Middle frontal gyrus (tissue), 1 donor: ENCODE results near the gene TMEM101.
"Not testable (repeated sequence)": the region's sequence is repeated elsewhere in the genome, so short reads cannot be mapped to it uniquely, and the experiment has no call there.

Source experiments
- DNase-seq: peaks from one replicate; pipeline ENCODE4 v3.0.0-alpha.2; 2015; ENCODE audit warnings: low spot score; ENCODE audit errors: extremely low spot score

Gene TMEM101

DNA sequence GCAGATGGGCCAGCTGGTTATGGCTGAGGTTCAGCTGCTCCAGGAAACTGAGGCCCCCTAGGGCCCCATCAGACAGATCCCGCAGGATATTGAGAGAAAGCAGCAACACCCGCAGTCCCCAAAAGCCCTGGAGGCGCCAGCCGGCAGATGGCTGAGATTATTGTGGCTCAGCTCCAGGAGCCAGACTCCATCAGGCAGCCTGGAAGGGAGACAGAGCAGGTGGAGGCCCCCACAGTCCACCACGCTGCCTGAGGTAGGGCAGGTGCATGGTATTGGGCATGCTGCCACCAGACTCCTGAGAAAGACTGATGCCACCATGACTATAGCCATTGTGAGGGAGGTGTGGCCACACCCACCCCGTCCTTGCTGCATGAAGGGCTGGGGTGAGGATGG lies 9.5 kb upstream of the TMEM101 start:
- DNase-seq, result no peak

DNA sequence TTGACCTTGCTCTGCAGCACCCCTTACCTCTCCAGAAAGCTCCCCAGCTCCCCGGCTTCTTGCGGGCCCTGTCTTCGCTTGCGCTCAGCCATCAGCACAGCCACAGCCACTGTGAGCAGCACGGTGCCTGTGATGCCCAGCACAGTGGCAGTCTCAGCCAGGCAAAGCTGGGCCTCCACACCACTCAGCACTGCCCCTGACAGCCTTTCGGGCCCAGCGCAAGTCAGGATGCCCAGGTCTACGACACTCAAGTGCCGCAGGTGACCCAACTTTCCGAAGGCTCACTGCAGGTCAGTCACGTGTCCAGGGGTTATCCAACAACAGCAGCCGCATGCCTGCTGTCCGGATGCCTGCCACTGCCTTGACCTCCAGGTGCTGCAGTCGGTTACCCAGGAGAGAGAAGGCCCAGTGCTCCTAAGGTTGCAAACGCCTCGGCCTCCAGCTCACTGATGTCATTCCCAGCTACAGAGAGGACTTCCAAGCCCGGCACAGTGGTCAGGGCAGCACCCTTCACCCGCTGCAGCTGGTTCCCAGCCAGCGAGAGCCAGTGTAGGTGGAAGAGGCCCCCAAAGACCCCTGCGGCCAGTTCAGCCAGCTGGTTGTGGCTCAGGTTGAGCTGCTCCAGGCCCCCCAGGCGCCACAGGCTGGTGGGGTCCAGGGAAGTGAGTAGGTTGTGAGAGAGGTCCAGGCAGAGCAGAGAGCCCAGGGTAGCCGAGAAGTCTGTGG lies 8.9 kb upstream of the TMEM101 start:
- no peak for DNase-seq

DNA sequence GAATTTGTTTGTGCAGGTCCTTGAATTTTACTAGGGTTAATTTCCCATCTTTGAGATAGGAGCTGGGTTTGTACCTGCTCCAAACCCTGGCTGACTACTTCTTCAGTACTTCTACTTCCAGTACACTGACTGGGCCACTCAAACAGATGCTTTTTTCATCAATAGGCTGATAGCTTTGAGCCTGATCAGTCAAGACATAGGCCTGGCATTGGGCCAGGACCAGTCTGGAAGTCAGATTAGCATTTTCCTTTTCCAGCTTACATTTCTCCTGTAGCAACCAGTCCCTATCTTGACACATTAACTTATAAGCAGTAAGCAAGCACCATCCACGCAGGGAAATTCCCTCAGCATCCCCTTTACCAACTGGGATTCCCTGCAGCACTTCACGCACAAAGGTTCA lies 7.5 kb upstream of the TMEM101 start:
- no peak for DNase-seq

DNA sequence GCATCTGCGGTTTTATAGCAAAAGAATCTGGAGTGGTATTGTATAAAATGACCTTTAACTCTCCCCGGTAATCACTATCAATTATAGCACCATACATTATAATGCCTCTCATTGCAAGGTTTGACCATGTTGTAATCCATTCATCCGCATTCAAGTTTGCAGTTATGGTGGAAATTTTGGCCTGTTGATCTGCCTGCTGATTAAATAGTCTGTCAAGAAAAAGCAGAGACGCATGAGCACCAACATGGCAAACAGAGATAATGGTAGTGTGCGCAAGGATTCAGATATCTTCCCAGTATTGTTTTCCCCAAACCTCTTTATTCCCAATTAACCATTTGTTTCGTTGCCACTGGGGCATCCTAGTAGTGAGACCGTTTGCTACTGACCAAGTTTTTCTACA lies 6.5 kb upstream of the TMEM101 start:
- DNase-seq, result not testable (repeated sequence)

DNA sequence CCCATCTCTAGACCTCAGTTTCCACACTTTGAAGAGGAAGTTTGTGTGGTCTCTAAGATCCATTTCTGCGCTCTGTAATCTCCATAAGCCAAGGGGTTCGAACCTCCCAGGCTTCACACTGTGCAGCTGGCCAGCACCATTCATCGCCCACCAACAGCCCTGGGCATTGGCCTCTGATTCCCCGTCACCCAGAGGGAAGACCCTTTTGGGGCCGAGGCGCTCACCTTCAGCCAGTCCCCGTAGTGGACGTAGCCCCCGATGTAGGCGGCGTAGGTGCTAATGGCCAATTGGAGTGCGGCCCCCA lies 678 bp downstream of the TMEM101 start:
- no peak for DNase-seq

DNA sequence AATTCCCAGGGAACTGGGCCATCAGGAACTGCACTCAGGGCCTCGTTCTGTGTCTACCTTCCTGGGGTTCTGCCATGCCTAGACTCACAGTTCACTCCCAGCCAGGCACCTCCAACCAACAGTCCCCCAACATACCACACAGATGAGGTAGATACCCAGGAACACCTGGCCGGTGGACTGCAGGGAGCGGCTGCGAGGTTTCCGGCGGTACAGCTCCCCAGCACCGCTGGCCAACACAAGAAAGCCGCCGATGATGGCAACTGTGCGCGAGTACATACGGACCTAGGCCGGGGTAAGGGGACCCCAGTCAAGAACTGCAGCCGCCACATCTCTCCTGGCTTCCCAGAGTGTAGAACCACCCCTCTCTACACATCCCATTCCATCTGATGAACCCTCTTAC lies 1.9 kb downstream of the TMEM101 start:
- DNase-seq, result no peak

DNA sequence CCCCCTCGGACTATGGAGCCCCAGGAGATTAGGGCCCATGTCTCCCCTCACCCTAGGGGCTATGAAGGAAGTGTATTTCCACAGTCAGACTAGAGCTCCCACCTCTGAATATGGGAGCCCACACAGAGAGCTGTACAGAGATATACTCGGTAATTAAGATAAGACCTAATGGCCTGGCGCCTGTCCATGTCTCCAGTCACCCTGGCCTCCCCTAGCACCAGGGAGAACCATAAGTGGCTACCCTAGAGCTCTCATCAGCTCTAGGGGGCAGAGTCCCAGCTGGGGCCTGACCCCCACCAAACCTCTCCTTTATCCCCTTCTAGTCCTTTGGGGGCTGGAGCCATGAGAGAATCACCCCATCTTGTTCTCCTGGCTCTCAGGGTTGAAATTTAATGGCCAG lies 2.4 kb downstream of the TMEM101 start:
- no peak for DNase-seq

DNA sequence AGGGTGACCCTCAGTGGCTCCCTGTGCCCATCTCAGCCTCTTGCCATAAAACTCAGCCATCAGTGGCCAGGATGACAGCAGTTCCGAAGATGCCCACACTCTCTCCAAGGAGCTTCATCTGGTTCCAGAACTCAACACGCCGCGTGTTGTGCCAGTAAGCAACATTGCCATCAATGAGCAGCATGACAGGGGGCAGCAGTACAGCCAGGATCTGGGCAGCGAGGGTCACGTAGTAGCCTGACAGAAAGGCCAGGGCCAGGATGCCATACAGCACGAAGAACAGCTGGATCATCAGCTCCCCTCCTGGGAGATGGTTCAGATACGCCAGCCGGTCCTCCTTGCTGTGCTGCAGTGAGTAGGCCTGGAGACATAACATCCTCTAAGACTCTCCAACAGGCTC lies 2.9 kb downstream of the TMEM101 start:
- DNase-seq, result no peak

DNA sequence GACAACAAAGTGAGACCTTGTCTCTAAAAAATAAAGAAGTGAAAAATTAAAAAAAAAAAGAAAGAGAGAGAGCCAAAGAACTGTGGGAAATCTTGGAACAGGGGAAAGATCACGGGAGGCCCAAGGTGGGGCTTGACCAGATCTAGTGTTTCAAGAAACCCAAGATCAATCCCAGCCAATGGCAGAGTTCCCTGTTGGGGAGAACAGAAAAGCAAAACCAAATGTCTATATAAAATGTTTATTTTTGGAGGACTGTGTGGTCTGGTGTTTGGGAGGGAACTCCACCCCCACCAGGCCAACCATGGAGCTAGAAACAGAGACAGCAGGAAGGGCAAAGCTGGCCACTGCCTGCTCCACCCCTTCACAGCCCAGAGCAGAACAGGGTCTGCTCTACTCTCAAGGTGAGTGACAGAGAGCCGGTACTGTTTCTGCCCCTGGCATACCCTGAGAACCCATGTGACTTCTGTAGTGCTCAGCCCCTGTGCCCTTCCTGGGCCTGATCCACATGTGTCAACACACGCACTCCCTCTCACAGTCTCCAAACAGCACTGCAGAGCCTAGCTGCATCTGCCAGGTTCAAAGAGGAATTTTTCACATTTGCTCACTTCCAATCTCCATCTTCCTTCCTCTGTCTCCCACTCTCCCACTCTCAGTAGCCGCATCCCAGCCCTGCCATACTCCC lies 3.7 kb downstream of the TMEM101 start:
- no peak for DNase-seq

DNA sequence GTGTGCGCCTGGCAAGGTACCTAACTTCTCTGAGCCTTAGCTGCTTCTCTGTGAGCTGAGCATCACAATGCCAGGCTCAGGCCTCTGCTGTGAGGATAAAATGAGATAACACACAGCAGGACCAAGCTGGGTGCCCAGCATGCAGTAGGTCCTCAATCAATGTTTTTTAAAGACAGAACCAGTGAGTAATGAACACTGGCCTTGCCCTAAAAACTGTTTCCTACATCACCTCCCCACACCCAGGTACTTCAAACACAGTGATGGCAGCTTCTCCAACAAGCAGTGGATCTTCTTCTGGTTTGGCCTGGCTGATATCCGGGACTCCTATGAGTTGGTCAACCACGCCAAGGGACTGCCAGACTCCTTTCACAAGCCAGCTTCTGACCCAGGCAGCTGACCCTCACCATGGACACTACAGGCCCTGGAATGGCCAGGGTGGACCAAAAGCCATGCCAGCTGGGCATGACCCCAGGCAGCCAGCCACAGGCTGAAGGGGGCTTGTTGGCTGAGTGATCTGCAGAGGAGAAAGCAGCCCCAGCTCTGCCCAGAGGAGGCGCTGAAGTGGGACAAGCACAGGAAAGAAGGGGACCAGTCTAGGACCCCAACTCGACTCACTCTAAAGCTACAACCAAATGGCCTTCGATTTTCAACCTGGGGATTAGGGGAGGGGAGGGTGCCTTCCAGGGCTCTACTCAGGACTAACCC lies 6.4 kb downstream of the TMEM101 start:
- DNase-seq, result no peak

DNA sequence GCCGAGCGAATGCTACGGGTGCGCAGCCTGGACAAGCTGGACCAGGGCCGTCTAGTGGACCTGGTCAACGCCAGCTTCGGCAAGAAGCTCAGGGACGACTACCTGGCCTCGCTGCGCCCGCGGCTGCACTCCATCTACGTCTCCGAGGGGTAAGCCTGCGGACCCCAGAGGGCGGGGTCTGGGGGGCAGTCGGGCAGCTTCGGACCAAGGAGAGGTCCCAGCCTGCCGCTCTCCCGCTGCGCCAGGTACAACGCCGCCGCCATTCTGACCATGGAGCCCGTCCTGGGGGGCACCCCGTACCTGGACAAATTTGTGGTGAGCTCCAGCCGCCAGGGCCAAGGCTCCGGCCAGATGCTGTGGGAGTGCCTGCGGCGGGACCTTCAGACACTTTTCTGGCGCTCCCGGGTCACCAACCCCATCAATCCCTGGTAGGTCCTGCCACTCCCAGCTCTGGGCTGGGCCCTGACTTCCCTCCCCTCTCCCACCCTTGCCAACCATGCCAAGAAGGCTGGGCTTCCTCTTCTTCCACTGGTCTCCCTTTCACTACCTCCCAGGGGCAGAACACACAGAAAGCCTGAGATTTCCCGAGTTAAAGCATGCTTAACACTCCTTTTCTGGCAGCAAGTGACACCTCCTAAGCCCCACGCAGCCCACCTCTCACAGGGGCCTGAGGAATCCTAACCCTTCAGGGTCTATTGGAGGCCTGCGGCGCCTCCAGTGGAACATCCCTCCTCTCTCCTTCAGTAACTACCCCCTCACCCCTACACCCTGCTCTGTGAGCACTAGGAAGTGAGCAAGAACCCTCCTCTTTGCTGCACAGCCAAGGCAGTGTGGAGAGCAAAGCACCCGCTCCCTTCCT lies 7.2 kb downstream of the TMEM101 start:
- DNase-seq, result no peak

DNA sequence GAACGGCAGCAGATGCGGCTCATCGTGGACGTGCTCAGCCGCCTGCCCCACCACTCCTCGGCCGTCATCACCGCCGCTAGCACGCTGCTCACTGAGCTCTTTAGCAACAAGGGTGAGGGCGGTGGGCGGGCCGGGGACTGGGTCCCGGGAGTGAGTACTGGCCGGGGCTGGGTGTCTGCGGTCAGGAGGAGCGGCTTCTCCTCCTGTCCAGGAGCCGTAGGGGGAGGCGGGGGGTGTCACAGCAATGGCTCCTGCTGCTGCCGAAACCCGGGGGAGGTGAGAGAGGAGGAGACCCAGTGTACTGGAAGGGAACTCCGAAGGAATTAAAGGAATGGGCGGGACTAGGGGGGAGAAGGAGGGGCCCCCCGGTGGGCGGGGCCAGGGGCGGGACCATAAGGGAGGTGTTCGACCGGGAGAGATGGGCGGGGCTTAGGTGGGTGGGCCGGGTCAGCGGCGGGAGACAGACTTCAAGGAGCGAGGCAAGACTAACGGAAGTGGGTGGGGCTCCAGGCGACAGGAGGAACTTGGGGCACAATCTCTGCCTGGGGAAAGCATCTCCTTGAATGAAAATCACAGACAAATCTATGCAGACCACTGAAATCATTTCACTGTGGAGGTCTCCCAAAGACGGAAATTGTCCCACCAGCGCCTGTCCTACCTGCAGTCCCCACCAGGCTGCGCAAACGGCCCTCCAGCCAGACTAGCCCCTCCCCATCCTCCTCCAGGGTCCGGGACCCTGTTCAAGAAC lies 8.0 kb downstream of the TMEM101 start:
- peak; percentile 17 for DNase-seq

DNA sequence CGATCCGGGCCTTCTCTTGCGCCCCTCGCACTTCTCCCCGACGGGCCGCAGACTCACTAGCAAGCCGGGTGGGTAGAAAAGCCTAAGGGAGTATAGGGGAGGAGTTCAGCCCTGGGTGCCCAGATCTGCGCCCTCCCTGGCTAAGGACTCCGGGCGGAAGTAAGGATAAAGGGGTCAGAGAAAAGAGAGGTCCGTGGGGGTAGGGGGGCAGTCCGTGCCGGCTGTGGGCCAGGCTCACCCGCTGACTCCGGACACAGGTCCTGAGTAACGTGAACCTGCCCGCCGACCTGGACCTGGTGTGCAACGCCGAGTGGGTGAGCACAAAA lies 8.5 kb downstream of the TMEM101 start:
- no peak for DNase-seq

DNA sequence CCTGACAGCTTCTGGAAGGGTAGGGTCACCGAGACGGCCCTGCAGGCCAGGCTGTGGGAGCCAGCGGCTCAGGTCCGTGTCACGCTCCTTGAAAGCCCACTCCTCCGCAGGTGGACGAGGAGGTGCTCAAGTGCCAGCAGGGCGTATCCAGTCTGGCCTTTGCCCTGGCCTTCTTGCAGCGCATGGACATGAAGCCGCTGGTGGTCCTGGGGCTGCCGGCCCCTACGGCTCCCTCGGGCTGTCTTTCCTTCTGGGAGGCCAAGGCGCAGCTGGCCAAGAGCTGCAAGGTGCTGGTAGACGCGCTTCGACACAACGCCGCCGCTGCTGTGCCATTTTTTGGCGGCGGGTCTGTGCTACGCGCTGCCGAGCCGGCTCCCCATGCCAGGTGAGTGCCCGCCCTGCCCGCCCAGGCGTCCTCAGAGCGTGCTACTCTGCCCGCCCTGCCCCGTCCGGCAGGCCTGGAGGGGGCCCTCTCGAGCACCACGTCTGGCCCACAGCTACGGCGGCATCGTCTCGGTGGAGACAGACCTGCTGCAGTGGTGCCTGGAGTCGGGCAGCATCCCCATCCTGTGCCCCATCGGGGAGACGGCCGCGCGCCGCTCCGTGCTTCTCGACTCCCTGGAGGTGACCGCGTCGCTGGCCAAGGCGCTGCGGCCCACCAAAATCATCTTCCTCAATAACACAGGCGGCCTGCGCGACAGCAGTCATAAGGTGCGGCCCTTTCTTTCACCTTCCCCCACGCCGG lies 9.1 kb downstream of the TMEM101 start:
- DNase-seq, result no peak

DNA sequence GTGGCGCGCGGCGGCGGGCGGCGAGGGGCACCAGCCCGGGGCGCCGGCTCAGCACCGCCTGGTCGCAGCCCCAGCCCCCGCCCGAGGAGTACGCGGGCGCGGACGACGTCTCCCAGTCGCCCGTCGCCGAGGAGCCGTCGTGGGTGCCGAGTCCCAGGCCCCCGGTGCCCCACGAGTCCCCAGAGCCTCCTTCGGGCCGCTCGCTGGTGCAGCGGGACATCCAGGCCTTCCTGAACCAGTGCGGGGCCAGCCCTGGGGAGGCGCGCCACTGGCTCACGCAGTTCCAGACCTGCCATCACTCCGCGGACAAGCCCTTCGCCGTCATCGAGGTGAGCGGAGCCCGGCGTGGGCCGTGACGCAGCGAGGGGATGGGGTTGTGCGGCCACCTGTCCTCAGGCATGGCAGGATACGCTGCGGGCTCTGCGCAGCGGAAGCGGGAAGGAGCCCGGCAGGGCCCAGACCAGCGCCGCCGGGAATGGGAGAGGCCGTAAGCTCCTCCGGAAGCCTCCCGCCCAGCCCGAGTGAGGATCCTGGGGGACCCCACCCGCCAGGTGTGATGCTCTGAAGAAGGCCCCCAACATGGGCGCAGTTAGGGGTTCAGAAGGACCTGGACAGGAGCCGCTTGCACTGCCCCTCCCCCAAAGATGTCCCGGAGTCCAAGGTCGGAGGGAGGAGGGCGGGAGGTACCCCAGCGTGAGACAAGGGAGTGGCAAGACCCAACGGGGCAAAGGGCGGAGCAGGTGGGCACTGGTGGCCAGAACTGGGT lies 9.8 kb downstream of the TMEM101 start:
- DNase-seq, result no peak

DNA sequence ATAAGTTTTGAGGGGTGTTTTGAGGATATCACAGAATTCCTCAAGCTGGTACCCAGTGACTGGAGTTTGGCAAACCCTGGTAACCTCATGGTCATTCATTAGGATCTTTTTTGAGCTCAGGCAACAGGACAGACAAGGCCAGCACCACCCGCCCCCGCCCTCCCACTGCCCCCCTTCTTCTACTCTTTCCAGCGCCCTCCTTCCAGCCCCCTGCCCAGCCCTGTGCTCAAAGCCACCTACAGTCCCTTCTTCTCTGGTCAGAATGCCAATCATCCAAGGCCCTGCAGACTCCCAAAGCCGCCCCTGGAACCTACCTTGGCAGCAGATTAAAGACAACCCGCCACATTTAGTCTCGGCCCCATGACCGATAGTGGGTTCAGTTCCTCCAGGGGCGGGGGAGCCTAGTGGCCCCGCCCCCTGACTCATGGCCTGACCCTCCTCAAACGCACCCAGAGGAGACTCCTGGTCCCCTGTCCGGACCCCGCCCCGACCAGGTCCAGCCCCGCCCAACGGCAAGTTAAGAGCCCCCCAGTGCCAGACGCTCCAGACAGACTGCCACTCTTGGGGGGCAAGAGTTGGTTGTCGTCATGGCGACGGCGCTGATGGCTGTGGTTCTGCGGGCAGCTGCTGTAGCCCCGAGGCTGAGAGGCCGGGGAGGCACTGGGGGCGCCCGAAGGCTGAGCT lies 10.5 kb downstream of the TMEM101 start, which contains the start of gene NAGS:
Gene NAGS (plus strand): TSS at position 546 of the 684 bp plus-strand sequence. CDS start 42 bp downstream, at position 588.
- no peak for DNase-seq

DNA sequence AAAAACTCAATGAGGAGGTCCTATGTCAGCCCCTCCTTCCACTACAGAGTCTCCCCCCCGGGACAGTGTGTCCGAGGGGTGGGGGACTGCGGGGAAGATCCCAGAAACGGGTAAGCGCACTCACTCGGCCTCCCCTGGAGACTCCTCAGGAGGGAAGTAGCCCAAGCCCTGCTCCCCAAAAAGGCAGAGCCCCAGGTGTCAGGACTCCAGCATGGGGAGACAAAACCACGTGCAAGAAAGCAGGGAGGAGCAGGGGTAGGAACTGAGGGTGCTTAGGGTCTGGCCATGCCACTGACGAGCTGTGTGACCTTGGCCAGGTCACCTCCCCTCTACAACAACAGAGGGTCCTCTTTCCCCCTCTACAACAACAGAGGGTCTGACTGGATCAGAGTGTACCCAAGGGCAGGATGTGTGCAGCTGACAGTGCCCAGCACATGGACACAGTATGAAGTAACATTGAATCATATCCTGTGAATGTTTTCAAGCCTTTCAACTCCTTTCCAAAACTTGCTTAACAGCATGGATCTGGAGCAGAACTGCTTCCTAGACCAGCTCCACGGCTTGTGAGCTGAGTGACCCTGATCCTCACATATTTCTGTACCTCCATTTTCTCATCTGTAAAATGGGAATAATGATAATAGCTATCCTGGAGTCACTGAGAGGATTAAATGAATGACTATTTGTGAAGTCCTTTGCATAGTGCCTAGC lies 12.5 kb downstream of the TMEM101 start:
- DNase-seq, result no peak

DNA sequence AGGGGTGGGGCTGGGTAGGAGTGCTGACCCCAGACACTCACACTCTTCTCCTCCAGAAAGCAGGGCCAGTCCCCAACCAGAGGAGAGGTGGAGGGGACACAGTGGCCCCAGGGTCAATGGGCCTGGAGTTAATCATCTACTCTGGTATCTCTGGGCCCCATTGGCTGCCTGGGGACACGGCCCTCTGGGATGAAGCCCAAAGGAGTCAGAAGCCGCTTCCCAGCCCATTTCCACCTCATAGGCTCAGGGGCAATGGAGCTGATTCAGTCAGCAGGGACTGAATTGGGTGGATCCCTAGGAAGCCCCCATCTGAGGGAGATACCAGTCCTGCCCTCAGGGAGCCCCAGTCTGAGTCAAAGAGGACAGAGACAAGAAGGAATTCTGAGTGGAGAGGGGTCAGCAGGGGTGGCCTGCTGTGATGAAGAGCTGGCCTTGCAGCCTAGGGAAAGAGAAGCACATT lies 13.3 kb downstream of the TMEM101 start:
- no peak for DNase-seq
